Stimulated activated CD8-positive, alpha-beta memory T cell treated with anti-CD3 and anti-CD28 coated beads, Interleukin-12 subunit alpha, Interleukin-12 subunit beta, amount 100 ng/mL, for 4 hours (primary cell): ENCODE data around the gene PRDM11.
A peak's percentile ranks its signal among the peaks of the same experiment; 100 is the strongest.

Source experiments
- DNase-seq: peaks from one replicate; pipeline ENCODE4 v3.0.0-alpha.2; 2020; ENCODE audit warnings: low read depth

PRDM11 gene

GRCh38 chr11:45210846-45211245, 64.4 kb downstream of the PRDM11 start:
- no peak for DNase-seq

GRCh38 chr11:45211732-45212131, 65.3 kb downstream of the PRDM11 start:
- DNase-seq = no peak

- no peak for DNase-seq
Observed at GRCh38 chr11:45212566-45213315, 66.3 kb downstream of the PRDM11 start.

- no peak for DNase-seq
Observed at GRCh38 chr11:45213316-45213665, 66.9 kb downstream of the PRDM11 start.

- no peak for DNase-seq
Observed at GRCh38 chr11:45213717-45214116, 67.3 kb downstream of the PRDM11 start.

- DNase-seq = no peak
Observed at GRCh38 chr11:45215098-45215865, 68.8 kb downstream of the PRDM11 start.

- DNase-seq = no peak
Observed at GRCh38 chr11:45216031-45216430, 69.6 kb downstream of the PRDM11 start.

GRCh38 chr11:45216901-45217300, 70.5 kb downstream of the PRDM11 start:
- no peak for DNase-seq

- DNase-seq = no peak
Observed at GRCh38 chr11:45217991-45218390, 71.6 kb downstream of the PRDM11 start.

GRCh38 chr11:45218705-45219104, 72.3 kb downstream of the PRDM11 start:
- no peak for DNase-seq

- DNase-seq = no peak
Observed at GRCh38 chr11:45219411-45219810, 73.0 kb downstream of the PRDM11 start.

GRCh38 chr11:45223496-45223895, 77.1 kb downstream of the PRDM11 start:
- DNase-seq = no peak

- no peak for DNase-seq
Observed at GRCh38 chr11:45224766-45225165, 78.3 kb downstream of the PRDM11 start.

- no peak for DNase-seq
Observed at GRCh38 chr11:45225277-45225676, 78.8 kb downstream of the PRDM11 start.

- no peak for DNase-seq
Observed at GRCh38 chr11:45225961-45226871, 79.8 kb downstream of the PRDM11 start.

GRCh38 chr11:45226901-45227300, 80.5 kb downstream of the PRDM11 start:
- no peak for DNase-seq

- no peak for DNase-seq
Observed at GRCh38 chr11:45227836-45228235, 81.4 kb downstream of the PRDM11 start.

- no peak for DNase-seq
Observed at GRCh38 chr11:45229401-45230020, 83.1 kb downstream of the PRDM11 start.

GRCh38 chr11:45232341-45233080, 86.1 kb downstream of the PRDM11 start:
- DNase-seq = no peak

- DNase-seq = peak; percentile 7
Observed at GRCh38 chr11:45233121-45233803, 86.8 kb downstream of the PRDM11 start.

GRCh38 chr11:45233804-45234170, 87.3 kb downstream of the PRDM11 start:
- no peak for DNase-seq
